GM21619 (cell line): ENCODE measurements around the gene ATOH1.

Source experiments
- ATAC-seq: cut with Tn5 transposase; IDR thresholded peaks from one replicate; pipeline ENCODE4 v1.9.1; 2021; ENCODE audit not compliant: unreplicated experiment

The ATOH1 gene

DNA sequence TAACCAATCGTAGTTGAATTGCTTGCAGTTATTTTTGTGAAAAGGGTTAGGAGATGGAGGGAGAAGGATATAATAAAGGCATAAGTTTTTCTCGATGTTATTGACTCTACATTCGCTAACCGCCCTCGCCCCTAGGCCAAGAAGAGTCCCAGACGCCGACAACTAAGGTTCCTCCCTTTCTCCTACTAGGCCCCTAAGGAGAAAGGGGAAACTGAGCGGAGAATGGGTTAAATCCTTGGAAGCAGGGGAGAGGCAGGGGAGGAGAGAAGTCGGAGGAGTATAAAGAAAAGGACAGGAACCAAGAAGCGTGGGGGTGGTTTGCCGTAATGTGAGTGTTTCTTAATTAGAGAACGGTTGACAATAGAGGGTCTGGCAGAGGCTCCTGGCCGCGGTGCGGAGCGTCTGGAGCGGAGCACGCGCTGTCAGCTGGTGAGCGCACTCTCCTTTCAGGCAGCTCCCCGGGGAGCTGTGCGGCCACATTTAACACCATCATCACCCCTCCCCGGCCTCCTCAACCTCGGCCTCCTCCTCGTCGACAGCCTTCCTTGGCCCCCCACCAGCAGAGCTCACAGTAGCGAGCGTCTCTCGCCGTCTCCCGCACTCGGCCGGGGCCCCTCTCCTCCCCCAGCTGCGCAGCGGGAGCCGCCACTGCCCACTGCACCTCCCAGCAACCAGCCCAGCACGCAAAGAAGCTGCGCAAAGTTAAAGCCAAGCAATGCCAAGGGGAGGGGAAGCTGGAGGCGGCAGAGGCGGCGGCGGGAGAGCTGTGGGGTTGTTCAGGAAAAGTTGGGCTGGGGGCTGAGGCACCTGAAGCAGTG, 5.9 kb downstream of the ATOH1 start:
- ATAC-seq, result no peak

GRCh38 chr4:93835929-93836328, 7.4 kb downstream of the ATOH1 start:
- no peak for ATAC-seq

GRCh38 chr4:93839704-93840103, 11.2 kb downstream of the ATOH1 start:
- no peak for ATAC-seq

DNA sequence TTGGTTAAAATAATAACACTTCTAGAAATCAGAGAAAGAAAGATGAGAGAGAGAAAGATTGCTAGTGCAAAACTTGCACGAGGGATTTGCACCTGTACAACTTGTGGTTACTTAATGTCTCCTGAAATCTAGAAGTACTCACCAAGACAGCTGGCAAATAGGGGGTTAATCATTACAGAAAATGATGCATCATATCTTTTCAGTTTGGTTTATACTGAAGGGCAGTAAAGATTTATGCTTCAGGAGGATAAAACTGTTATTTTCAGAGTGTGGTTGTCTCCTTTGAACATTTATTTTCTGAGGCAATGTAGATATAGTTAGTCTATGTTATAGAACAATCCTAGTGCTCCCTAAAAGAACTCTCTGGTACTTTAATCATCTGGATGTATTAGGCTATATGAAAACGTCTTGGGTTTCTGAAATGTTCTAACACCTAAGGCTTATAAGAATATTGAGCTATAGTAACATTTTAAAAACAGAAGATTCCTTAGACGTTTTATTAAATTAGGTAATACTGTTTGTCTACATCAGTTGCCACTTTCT, 13.3 kb downstream of the ATOH1 start:
- ATAC-seq, result peak; percentile 64

DNA sequence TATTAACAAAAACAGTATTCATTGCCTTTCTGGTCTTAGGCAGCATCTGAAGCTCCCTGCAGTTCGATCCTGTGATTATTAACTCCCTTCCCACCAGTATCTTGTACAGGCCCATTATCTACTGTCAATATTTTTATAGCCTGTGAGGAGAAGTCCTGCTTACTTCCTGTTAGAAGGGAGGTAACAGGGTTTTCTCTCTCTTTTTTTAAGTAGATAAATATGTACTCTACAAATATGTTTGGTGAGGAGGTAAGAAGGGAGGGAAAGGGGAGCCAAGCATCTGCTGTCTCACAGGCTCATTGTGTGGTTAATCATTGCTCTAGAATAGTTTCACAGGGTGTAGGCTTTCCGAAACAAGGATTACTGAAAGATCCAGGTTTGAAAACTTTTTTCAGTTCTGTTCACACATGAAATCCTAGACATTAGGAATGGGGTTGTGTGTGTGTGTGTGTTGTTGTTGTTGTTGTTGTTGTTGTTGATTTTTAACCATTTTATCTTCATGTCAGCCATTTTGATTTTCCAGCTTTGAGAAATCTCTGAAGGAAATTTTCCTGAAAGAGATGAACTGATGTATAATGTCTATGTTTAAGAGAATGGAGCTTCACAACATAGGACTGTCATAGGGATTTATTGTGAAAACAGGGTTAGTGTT, 14.2 kb downstream of the ATOH1 start:
- ATAC-seq, result peak; percentile 55

DNA sequence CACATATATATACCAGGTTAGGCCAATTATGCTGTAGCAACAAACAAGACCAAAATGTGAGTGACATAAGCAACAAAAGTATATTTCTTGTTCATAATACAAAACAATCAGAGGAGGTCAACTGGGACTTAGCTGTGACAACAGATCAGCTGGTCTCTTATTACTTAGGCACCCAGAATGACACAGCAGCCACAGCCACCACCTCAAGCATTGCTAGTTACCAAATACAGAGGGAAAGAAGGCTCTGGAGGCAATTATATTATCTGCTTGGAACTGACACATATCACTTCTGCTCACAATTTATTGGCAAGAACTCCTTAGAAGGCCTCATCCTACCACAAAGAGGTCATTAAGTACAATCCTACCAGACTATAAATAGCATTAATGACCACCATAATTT, 15.2 kb downstream of the ATOH1 start:
- no peak for ATAC-seq

DNA sequence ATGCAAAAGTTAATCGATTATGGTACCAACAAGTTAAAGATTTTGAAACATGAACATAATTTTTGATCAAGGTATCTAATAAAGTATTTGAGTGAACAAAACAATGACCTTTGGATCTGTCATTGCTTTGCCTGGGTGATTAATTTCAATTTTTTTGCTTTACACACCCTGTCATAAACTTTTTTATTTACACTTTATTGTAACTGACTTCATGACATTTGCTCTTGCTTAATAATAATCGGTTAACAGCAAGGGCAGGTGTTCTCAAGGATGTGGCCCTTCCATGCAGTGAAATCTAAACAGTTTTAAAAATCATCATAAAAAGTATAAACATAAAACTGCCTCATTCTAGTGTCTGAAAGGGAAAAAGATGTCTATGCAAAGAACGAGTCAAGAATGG, 24.1 kb downstream of the ATOH1 start:
- ATAC-seq, result no peak

GRCh38 chr4:93855926-93856325, 27.4 kb downstream of the ATOH1 start:
- ATAC-seq, result no peak

DNA sequence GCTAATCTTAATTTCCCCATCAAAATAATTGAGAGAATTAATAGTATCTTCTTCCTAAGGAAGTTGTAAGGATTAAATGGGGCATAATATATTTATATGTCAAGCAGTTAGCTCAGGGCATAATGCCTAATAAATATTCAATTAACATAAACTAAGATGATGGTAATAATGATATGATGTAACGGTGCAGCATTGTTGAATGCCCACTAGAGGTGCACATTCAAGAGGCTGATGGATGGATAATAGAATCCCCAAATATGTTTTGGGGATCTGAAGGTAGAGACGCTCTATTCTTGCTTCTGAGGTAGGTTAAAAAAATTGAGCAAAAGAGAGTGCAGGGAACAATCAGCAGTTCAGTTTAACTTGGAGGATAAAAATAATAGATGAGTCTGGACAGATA, 37.1 kb downstream of the ATOH1 start:
- ATAC-seq, result no peak

- ATAC-seq, result no peak
Observed at GRCh38 chr4:93867416-93868001, 39.0 kb downstream of the ATOH1 start.

DNA sequence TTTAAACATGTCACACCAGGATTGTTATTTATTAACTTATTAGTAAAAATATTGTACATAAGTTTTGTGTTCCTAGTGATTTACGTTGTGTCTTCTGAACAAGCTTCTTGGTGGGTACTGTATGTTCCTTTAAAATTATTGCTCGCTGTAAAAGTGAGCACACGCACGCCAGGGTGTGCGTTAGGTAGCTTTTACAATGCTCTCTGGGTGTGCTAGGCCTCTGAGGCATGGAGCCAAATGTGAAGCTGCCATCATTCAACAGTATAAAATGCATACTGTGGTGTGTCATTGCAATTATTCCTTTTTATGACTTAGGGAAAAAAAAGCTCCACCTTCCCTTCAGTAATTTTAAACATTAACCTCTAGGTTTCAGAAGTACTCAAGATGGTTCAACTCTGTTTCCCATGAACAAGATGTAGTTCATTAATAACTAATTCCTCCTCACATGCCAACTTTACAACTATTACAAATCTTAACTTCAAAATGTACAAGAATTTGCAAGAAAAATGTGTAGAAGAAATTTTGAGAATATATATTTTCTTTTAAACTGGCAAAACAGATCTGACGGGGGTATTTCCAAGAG, 42.4 kb downstream of the ATOH1 start:
- ATAC-seq, result peak; percentile 46

- ATAC-seq, result no peak
Observed at GRCh38 chr4:93876754-93877153, 48.2 kb downstream of the ATOH1 start.

DNA sequence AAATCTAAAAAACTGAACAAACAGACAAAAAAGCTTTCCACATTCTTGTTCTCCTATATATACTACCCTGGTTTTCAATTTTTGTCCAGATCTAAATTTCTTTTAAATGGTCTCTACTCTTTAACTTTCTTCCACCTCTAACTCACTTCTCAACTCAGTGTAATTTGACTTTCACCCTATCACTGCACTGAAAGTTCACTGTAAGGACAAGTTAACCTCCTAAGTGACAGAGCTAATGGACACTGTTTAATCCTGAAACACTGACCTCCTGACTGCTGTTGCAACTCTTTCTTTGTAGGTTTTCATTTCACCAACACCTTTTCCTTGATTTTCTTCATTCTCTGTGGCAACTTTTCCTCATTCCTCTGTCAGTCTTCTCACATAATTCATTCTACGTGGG, 50.0 kb downstream of the ATOH1 start:
- peak; percentile 36 for ATAC-seq

- peak; percentile 83 for ATAC-seq
Observed at GRCh38 chr4:93879919-93880318, 51.4 kb downstream of the ATOH1 start.
